ENCODE data around the gene MTHFD1. TPM values are rescaled to one million over a fixed set of nuclear protein-coding genes. Genes with fewer than 3 reads are reported as not detected.

Gene MTHFD1
- total and polyA plus RNA-seq, 11 donors, result 39.0 to 72.1 (median 57.2) TPM

- no peak overlapping the region for H3K4me3 ChIP-seq
- TF ChIP-seq CTCF (IDR thresholded peaks at IDR 0.05) (no peak), POLR2A (IDR thresholded peaks at IDR 0.05) (no peak)
These were observed 71.4 kb downstream of the MTHFD1 start for GRCh38 chr14:64459405-64460136.

GRCh38 chr14:64461221-64461620 is 73.1 kb downstream of the MTHFD1 start:
- Histone ChIP-seq H3K27ac (no peak overlapping the region), H3K4me1 (peaks cover 0 to 16% (median 6%) of the 10 kb centered on the region in 12 donors), H3K36me3 (peaks cover 0 to 31% (median 11%) of the 10 kb centered on the region in 9 donors), H3K9me3 (no peaks in the 10 kb centered on the region), H3K4me3 (no peak overlapping the region), H3K27me3 (peaks cover 0 to 4% (median 0%) of the 10 kb centered on the region in 9 donors)
- no peak for TF ChIP-seq CTCF (IDR thresholded peaks at IDR 0.05)
- no peak for TF ChIP-seq POLR2A (IDR thresholded peaks at IDR 0.05)
- ATAC-seq (no peak), DNase-seq (no peak)
- WGBS, 4 donors, result 78 to 86% (median 86%) methylated on average over 3 of the region's 3 CpGs
- intact Hi-C loops (cut with DNase I), result no loop called here

More at GRCh38 chr14:64459405-64460136, 71.4 kb downstream of the MTHFD1 start:
- Histone ChIP-seq H3K27me3 (no peaks in the 10 kb centered on the region), H3K36me3 (peaks cover 0 to 47% (median 27%) of the 10 kb centered on the region in 9 donors), H3K9me3 (no peaks in the 10 kb centered on the region), H3K4me1 (peaks cover 0 to 3% (median 1%) of the 10 kb centered on the region in 12 donors), H3K27ac (no peak overlapping the region)
- ATAC-seq (no peak), DNase-seq (no peak)
- intact Hi-C loops (cut with DNase I), result no loop called here
- WGBS, 4 donors, result 86 to 94% (median 93%) methylated on average over 4 of the region's 4 CpGs

- H3K27me3 ChIP-seq, result peaks cover 0 to 4% (median 0%) of the 10 kb centered on the region in 9 donors
- H3K4me3 ChIP-seq, result no peak overlapping the region
- ATAC-seq (no peak), DNase-seq (no peak)
- H3K9me3 ChIP-seq, result no peaks in the 10 kb centered on the region
- intact Hi-C loops (cut with DNase I), result no loop called here
- peaks cover 0 to 17% (median 0%) of the 10 kb centered on the region in 9 donors for H3K36me3 ChIP-seq
- H3K27ac ChIP-seq, result no peak overlapping the region
- 92 to 98% (median 95%) methylated on average over 2 of the region's 2 CpGs for WGBS, 4 donors
- no peak for TF ChIP-seq POLR2A (IDR thresholded peaks at IDR 0.05)
- no peak for TF ChIP-seq CTCF (IDR thresholded peaks at IDR 0.05)
- H3K4me1 ChIP-seq, result peaks cover 0 to 18% (median 6%) of the 10 kb centered on the region in 12 donors
These were observed 75.0 kb downstream of the MTHFD1 start for GRCh38 chr14:64463195-64463594.

GRCh38 chr14:64463873-64464272 is 75.7 kb downstream of the MTHFD1 start:
- WGBS, 4 donors, result 93 to 96% (median 95%) methylated on average over 6 of the region's 6 CpGs

More at GRCh38 chr14:64463873-64464272, 75.7 kb downstream of the MTHFD1 start:
- Histone ChIP-seq H3K4me3 (no peak overlapping the region), H3K4me1 (peaks cover 0 to 18% (median 6%) of the 10 kb centered on the region in 12 donors), H3K36me3 (peaks cover 0 to 12% (median 0%) of the 10 kb centered on the region in 9 donors), H3K27ac (no peak overlapping the region), H3K9me3 (no peaks in the 10 kb centered on the region), H3K27me3 (peaks cover 0 to 4% (median 0%) of the 10 kb centered on the region in 9 donors)
- intact Hi-C loops (cut with DNase I), result no loop called here
- ATAC-seq (no peak), DNase-seq (no peak)
- no peak for TF ChIP-seq CTCF (IDR thresholded peaks at IDR 0.05)

Data from heart left ventricle (tissue), 16 donors.